ENCODE measurements around the gene FAM163A. TPM values are rescaled to one million over a fixed set of nuclear protein-coding genes. Genes with fewer than 3 reads are reported as not detected.

FAM163A gene
- total RNA-seq (2022; extraction: Qiagen RNA extraction): not detected in 5 replicates

DNA sequence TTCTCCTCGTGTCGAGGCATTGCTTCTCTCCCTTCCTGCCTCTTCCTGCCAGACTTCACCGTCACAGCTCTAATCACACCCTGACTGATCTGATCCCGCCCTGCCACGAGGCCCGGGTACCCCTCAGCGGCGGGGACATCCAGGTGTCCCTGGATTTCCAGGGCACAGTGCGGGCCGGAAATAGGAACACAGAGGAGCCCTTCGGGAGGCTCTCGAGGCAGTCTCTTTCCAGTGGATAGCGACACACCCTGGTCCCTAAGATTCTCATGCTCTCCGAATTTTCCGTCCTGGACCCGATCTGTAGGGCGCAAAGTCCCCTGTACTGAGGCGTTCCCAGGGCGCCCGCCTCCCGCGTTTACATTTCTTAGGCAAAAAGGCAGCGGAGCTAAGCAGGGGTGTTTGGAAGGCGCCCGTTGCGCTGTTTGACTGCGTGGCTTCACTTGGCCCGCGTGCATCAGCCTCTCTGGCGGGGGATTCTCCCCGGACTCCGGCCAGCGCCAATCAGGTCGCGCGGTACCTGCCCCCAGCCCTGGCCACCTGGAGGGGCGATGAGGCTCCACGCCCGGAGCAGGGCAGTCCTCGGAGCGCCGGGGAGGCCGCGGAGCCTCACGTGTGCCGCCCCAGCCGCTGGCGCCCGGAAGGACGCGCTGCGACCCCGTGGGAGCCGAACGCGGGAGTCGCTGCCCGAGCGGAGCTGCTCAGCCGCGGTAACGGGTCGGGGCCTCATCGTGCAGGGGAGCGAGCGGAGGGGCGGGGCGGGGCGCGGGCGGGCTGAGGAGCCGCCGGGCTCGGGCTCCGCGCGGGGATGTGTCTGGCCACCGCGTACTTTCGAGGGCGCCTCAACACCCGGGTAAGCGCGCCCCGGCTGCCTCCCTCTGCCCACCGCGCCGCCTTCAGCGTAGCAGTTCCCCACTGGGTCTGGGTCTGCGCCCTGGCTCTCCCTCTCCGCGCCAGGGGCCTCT, at the start of gene FAM163A:
Gene FAM163A, plus strand, starts transcription at position 575 of the 962 bp plus-strand sequence. CDS start 69,807 bp downstream, outside the sequence.

Other genes with a start within 250 kb of the FAM163A start
- not detected in 5 replicates for gene NPHS2, start 167.3 kb upstream of the FAM163A start, total RNA-seq (2022; extraction: Qiagen RNA extraction)
- 0.03 to 0.05 TPM (median 0.05 TPM) in 3 of 5 replicates, not detected in the others for gene TDRD5, start 151.5 kb upstream of the FAM163A start, total RNA-seq (2022; extraction: Qiagen RNA extraction)
- 15.5 to 23.9 TPM (median 17.5 TPM) in 5 replicates for gene TOR1AIP2, start 134.5 kb downstream of the FAM163A start, total RNA-seq (2022; extraction: Qiagen RNA extraction)
- gene TOR1AIP1, start 139.0 kb downstream of the FAM163A start, total RNA-seq (2022; extraction: Qiagen RNA extraction): 25.4 to 36.4 TPM (median 29.3 TPM) in 5 replicates
- 8.7 to 17.0 TPM (median 10.9 TPM) in 5 replicates for gene CEP350, start 211.5 kb downstream of the FAM163A start, total RNA-seq (2022; extraction: Qiagen RNA extraction)